Lower leg skin (tissue), 4 donors: ENCODE data around the gene SCG3. TPM values are rescaled to one million over a fixed set of nuclear protein-coding genes. Genes with fewer than 3 reads are reported as not detected.

Source experiments
- DNase-seq, 2 donors: peaks; one replicate each; pipeline ENCODE4 v3.0.0-alpha.2; 2019; ENCODE audit warnings: low spot score in 2 of 2
- H3K4me3 ChIP-seq: fragments of 200-600 bp; sonication (generic); 2 replicates; pipeline ENCODE4 v1.5.1; 2017; ENCODE audit warnings: mild to moderate bottlenecking, low read depth; ENCODE audit not compliant: poor library complexity, severe bottlenecking
- CTCF ChIP-seq, 3 donors: fragments of 450-650 bp; IDR thresholded peaks; one replicate each; pipeline ENCODE4 v1.5.1; 2016; ENCODE audit warnings: antibody characterized with exemption in 3 of 3, mild to moderate bottlenecking in 3 of 3, moderate library complexity in 2 of 3
- POLR2A ChIP-seq, 2 donors: fragments of 450-650 bp; IDR thresholded peaks; one replicate each; pipeline ENCODE4 v1.6.1; 2016 to 2017; ENCODE audit warnings: antibody characterized with exemption in 2 of 2, mild to moderate bottlenecking in 1 of 2, moderate library complexity in 1 of 2
- WGBS, 2 donors: methylation state at CpG; one replicate each; pipeline ENCODE4 v1.1.5; 2018; 5-methylcytosine and 5-hydroxymethylcytosine counted together
- intact Hi-C: fragments of 100-400 bp; cut with DNase I; formaldehyde crosslinking; loops from one replicate; pipeline ENCODE4 v1.15.0; 2023; ENCODE audit warnings: low total_unique reads
- total RNA-seq, 4 donors: library from RNA; depleted of rRNA; stranded (reverse); fragments of >200 nt; gene quantifications; one replicate each; pipeline ENCODE4 v1.1.0, GENCODE V29; 2016

SCG3 gene
- total RNA-seq, 4 donors from 2014 or later: 0.13 TPM; not detected in 3

- TF ChIP-seq CTCF (IDR thresholded peaks at IDR 0.05): no peak
- TF ChIP-seq POLR2A (IDR thresholded peaks at IDR 0.05): no peak
- no peak for DNase-seq
- 82 to 86% methylated on average over 5 of the region's 5 CpGs for WGBS, 2 donors
- intact Hi-C loops: no loop called here
- H3K4me3 ChIP-seq: no peak overlapping the region
These were observed 68.0 kb downstream of the SCG3 start for GRCh38 chr15:51749307-51749706.

- no peak overlapping the region for H3K4me3 ChIP-seq
- no peak for DNase-seq
- WGBS, 2 donors: 66 to 77% methylated on average over 4 of the region's 4 CpGs
- intact Hi-C loops: no loop called here
- TF ChIP-seq CTCF (IDR thresholded peaks at IDR 0.05) (no peak), POLR2A (IDR thresholded peaks at IDR 0.05) (no peak)
These were observed 68.9 kb downstream of the SCG3 start for GRCh38 chr15:51750186-51750585.

- intact Hi-C loops: no loop called here
- H3K4me3 ChIP-seq: peak within 1 kb of the TSS; percentile 72
- DNase-seq: peak in 1 of 2 donors; percentile 85
- TF ChIP-seq POLR2A (IDR thresholded peaks at IDR 0.05) (no peak), CTCF (IDR thresholded peaks at IDR 0.05) (no peak)
- 10 to 14% methylated on average over 40 to 45 of the region's 65 CpGs for whole genome bisulfite sequencing, 2 donors
These were observed 69.7 kb downstream of the SCG3 start, which contains the start of gene TMOD2 for GRCh38 chr15:51750792-51751696. Gene TMOD2, plus strand, starts transcription at chr15:51751597. Its CDS starts 14,845 bp downstream, at chr15:51766442.

GRCh38 chr15:51751697-51752683 is 70.7 kb downstream of the SCG3 start:
- intact Hi-C loops: no loop called here
- DNase-seq: no peak
- TF ChIP-seq CTCF (IDR thresholded peaks at IDR 0.05) (no peak), POLR2A (IDR thresholded peaks at IDR 0.05) (no peak)
- peak overlapping the region; percentile 72 for H3K4me3 ChIP-seq
- 6 to 10% methylated on average over 20 to 27 of the region's 71 CpGs for WGBS, 2 donors

- WGBS, 2 donors: 75 to 88% methylated on average over 5 of the region's 5 CpGs
- no peak for TF ChIP-seq POLR2A (IDR thresholded peaks at IDR 0.05)
- no peak for TF ChIP-seq CTCF (IDR thresholded peaks at IDR 0.05)
- H3K4me3 ChIP-seq: no peak overlapping the region
- intact Hi-C loops: no loop called here
- DNase-seq: no peak
These were observed 71.6 kb downstream of the SCG3 start for GRCh38 chr15:51752888-51753287.
